ENCODE data around the gene SULT1B1.

The SULT1B1 gene

GRCh38 chr4:69749771-69750170, 10.6 kb downstream of the SULT1B1 start:
- no peak for DNase-seq (ENCODE audit: low read depth, low spot score)

DNA sequence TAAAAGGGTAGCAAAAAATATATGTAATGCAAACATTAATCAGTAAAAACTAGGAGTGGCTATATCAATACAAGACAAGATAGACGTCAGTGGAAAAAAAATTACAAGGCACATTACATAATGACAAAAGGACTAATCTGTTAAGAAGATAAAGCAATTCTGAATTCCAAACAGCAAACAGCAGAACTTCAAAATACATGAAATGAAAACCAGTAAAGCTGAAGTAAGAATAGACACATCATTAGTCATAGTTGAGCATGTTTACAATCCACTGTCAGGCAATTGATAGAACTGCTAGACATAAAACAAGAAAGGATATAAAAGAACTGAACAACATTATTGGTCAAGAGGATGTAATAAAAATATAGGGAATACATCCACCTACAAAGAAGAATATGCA, 12.2 kb downstream of the SULT1B1 start:
- DNase-seq (ENCODE audit: low read depth, low spot score), result no peak

GRCh38 chr4:69744157-69744478, 16.3 kb downstream of the SULT1B1 start:
- no peak for DNase-seq (ENCODE audit: low read depth, low spot score)

- no peak for DNase-seq (ENCODE audit: low read depth, low spot score)
Measured at GRCh38 chr4:69743476-69744156, 16.8 kb downstream of the SULT1B1 start.

DNA sequence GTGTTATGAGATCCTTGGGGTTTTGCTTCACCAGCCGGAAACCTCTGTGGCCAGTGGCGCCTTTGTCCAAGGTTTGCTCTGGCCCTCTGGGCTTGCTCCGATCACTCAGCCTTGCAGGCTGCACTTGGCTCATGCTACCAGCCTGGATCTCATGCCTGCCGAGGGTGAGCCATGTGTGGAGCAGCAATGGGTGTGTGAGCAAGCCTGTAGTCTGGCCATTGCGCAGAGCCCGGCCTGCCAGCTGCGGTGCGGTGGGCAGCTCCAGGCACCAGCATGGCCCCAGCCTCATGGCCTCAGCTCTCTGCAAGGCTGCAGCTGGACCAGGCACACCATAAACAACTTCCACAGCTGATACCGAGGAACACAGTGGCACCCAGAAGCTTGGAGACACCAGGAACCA, 17.8 kb downstream of the SULT1B1 start:
- DNase-seq (ENCODE audit: low read depth, low spot score), result no peak

DNA sequence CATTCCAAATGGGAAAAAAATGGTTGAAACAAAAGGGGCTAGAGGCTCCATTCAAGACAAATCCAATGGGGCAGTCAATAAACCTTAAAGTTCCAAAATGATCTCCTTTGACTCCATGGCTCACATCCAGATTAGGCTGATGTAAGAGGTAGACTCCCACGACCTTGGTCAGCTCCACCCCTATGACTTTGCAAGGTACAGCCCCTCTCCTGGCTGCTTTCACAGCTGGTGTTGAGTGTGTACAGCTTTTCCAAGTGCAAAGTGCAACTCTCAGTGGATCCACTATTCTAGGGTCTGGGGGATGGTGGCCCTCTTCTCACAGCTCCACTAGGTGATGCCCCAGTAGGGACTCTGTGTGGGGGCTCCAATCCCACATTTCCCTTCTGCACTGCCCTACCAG, 21.5 kb downstream of the SULT1B1 start:
- no peak for DNase-seq (ENCODE audit: low read depth, low spot score)

DNA sequence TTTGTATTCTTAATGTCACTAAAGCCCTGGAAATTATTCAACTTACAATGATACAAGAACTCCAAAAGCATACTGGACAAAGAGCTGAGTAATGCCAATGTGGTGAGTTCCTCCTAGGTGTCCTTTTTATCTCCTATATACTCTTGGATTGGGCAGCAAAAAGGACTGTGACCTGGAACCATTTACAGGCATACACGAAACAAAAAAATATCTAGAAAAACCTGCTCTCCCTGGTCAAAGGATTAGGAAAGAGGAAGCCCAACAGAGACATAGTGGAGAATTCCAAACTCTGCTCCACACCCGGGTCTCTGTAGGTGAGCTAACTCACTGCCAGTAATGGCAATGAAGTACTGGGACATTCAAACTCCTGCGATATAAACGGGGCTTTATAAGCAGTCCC, 25.3 kb downstream of the SULT1B1 start:
- DNase-seq (ENCODE audit: low read depth, low spot score), result no peak

GRCh38 chr4:69731847-69732246, 28.6 kb downstream of the SULT1B1 start:
- no peak for DNase-seq (ENCODE audit: low read depth, low spot score)

- DNase-seq (ENCODE audit: low read depth, low spot score), result no peak
Measured at GRCh38 chr4:69731241-69731640, 29.2 kb downstream of the SULT1B1 start.

DNA sequence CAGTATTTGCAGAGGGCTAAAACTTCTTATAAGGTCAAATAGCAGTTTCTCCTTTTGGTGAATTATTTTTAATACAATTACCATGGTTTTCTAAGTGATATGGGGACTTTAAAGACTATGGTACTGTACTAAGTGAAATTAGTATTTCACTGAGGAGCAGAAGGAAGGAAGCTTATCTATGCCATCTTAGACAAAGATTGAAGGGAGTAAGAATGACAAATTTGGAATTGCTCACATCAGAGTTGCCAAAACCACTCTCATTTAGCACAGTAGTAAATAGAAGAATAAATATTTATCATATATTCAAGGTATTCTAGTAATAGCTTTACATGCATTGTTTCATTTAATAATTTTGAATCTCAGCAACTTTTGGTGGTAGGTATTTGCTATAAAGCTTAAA, 30.4 kb downstream of the SULT1B1 start:
- no peak for DNase-seq (ENCODE audit: low read depth, low spot score)

DNA sequence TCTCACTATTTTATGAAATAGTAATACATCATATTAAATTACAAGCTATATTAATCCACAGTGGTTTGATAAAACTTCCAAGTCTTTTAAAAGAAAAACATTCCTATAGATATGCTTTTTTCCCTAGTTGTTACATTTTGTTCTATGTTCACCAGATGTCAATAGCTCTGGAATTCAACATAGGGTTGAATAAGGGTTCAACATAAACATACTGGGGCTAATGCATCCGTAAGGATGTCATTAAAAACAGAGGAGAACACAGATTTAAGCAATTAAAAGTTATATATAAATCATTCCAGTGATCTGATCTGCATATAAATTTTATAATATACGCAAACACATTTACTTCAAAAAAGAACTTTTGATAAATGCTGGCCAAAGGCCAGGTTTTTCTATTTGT, 32.5 kb downstream of the SULT1B1 start:
- DNase-seq (ENCODE audit: low read depth, low spot score), result no peak

DNA sequence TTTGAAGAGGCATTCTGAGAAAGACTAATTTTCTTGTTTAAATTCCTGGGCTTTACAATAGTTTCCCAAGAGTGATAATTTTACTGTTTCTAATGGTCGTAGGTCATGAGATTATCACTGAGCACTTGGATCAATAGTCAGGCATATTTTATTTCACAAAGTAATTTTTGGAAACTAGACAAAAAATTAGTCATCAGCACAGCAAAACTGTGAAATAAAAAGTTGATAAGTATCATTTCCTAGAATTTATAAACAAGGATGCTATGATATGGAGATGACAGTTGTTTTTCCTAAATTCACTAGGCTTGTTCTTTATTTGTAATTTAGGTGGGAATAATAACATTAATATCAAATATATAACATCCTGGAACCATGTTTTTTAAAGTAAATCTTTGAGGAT, 33.0 kb downstream of the SULT1B1 start:
- no peak for DNase-seq (ENCODE audit: low read depth, low spot score)

DNA sequence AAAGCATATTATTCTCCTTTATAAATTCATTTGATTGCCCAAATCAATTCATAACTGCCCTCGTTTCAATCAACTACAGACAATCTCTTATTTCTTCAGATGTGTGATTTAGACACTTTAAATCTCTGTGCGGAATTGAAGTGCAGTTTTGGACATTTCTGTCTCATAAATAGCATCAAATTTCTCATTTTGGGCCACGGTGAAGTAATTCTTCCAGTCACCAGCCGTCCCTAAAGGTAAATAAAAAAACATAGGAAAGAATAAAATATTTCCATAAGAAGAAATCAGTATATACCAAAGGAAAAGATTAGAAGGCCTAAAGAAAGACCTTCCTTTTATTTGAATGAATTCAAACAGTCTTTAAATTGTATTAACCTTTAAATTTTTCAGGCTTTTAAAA, 33.4 kb downstream of the SULT1B1 start:
- DNase-seq (ENCODE audit: low read depth, low spot score), result no peak

GRCh38 chr4:69718396-69719271, 41.8 kb downstream of the SULT1B1 start:
- no peak for DNase-seq (ENCODE audit: low read depth, low spot score)

DNA sequence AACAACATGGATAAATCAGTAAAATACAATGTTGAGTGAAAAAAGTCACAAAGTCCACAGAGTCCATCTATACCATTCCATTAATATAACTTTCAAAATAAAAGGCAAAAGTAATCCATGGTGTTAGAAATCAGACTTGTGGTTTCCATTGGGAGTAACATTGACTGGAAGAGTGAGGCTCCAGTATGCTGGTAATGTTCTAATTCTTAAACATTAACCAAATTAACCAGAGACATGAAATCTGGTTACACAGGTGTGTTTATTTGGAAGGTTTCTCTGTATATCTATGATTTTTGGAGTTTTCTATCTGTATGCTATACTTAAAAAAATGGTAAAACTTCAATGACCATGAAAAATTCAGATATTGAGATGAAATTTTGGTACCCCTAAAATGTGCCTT, 42.6 kb downstream of the SULT1B1 start:
- DNase-seq (ENCODE audit: low read depth, low spot score), result no peak

- DNase-seq (ENCODE audit: low read depth, low spot score), result no peak
Measured at GRCh38 chr4:69716654-69717053, 43.8 kb downstream of the SULT1B1 start.

DNA sequence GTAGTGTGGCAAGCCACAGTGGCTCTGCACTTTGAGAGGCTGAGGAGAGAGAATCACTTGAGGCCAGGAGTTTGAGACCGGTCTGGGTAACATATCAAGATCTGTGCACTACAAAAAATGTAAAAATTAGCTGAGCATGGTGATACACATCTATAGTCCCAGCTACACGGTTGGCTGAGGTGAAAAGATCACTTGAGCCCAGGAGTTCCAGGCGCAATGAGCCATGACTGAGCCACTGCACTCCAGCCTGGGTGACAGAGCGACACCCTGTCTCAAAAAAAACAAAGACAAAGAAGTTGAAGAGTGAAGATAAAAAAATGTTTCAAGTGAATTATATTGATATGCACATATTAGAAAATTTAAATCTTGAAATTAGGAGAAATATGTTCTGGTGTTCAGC, 46.3 kb downstream of the SULT1B1 start:
- DNase-seq (ENCODE audit: low read depth, low spot score), result no peak

DNA sequence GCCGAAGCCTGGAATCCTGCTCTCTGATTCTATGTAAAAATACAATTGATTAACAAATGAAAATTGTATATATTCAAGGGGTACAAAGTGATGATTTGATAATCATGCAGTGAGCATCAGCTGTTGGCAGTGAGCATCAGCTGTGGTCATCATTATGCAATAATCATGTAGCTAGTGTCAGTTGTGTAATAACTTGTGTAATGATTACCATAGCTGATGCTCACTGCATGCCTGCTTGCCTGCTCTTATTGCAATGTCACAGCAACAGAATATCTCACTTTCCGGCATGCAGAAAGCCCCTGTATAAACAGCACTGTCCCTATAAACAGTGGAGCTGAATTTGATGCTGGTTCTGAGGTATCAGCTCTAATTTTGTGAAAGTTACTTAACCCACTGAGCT, 46.8 kb downstream of the SULT1B1 start:
- no peak for DNase-seq (ENCODE audit: low read depth, low spot score)

DNA sequence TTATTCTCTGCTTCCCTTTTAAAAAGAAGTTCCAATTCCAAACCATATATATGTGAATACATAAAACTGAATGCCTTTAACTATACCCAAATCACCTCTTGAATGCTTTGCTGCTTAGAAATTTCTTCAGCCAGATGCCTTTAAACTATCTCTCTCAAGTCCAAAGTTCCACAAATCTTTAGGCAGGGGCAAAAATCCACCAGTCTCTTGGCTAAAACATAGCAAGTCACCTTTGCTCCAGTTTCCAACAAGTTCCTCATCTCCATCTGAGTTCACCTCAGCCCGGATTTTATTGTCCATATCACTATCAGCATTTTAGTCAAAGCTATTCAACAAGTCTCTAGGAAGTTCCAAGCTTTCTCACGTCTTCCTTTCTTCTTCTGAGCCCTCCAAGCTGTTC, 49.8 kb downstream of the SULT1B1 start:
- no peak for DNase-seq (ENCODE audit: low read depth, low spot score)

GRCh38 chr4:69708211-69708610, 52.2 kb downstream of the SULT1B1 start:
- no peak for DNase-seq (ENCODE audit: low read depth, low spot score)

GRCh38 chr4:69707807-69708206, 52.6 kb downstream of the SULT1B1 start:
- no peak for DNase-seq (ENCODE audit: low read depth, low spot score)

GRCh38 chr4:69702201-69702600, 58.2 kb downstream of the SULT1B1 start:
- DNase-seq (ENCODE audit: low read depth, low spot score), result no peak

- no peak for DNase-seq (ENCODE audit: low read depth, low spot score)
Measured at GRCh38 chr4:69701696-69702095, 58.7 kb downstream of the SULT1B1 start.
